ENCODE measurements around the gene FAM163B. TPM values are rescaled to one million over a fixed set of nuclear protein-coding genes. Genes with fewer than 3 reads are reported as not detected.

Gene FAM163B
- total RNA-seq, 1 experiment from 2014 or later, result not detected

GRCh38 chr9:133616643-133617405 is 7.6 kb upstream of the FAM163B start:
- TF ChIP-seq, protein P1, sequence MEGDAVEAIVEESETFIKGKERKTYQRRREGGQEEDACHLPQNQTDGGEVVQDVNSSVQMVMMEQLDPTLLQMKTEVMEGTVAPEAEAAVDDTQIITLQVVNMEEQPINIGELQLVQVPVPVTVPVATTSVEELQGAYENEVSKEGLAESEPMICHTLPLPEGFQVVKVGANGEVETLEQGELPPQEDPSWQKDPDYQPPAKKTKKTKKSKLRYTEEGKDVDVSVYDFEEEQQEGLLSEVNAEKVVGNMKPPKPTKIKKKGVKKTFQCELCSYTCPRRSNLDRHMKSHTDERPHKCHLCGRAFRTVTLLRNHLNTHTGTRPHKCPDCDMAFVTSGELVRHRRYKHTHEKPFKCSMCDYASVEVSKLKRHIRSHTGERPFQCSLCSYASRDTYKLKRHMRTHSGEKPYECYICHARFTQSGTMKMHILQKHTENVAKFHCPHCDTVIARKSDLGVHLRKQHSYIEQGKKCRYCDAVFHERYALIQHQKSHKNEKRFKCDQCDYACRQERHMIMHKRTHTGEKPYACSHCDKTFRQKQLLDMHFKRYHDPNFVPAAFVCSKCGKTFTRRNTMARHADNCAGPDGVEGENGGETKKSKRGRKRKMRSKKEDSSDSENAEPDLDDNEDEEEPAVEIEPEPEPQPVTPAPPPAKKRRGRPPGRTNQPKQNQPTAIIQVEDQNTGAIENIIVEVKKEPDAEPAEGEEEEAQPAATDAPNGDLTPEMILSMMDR (IDR thresholded peaks at IDR 0.05; ENCODE audit: unreplicated experiment), result no peak
- Mint-ChIP-seq H3K27ac (ENCODE audit: unreplicated experiment) (no peak overlapping the region), H3K4me1 (ENCODE audit: low read depth, unreplicated experiment) (no peaks in the 10 kb centered on the region), H3K9me3 (ENCODE audit: low read depth, unreplicated experiment) (no peaks in the 10 kb centered on the region), H3K4me3 (ENCODE audit: low read depth, unreplicated experiment) (no peak overlapping the region), H3K36me3 (ENCODE audit: insufficient read depth, unreplicated experiment) (no peaks in the 10 kb centered on the region), H3K27me3 (ENCODE audit: unreplicated experiment) (peaks cover 97% of the 10 kb centered on the region)
- no TSS peak for BruUV-seq (replicated peaks)
- CTCF ChIA-PET, result no interaction called here
- DNase-seq, result no peak
- intact Hi-C loops (cut with micrococcal nuclease; ENCODE audit: unreplicated experiment), result no loop called here

- BruUV-seq (replicated peaks), result no TSS peak
- intact Hi-C loops (cut with micrococcal nuclease; ENCODE audit: unreplicated experiment), result no loop called here
Measured at GRCh38 chr9:133615606-133616188, 6.5 kb upstream of the FAM163B start.

DNA sequence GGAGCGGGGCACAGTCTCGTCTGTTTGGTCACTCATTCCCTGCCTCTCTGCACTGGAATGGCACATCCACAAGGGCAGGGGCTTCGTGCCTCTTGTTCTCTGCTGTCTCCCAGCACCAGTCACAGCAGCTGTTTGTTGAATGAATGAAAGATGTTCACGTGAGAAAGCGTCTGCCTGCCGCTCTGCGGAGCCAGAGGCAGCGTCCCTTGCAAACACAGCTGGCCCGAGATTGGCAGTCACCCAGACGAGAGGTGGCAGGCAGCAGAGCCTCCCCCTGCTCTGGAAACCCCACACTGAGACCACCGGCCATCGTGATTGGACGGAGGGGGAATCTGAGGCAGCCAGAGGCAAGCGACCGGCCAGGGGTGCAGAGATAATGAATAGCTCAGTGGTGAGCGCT is 6.0 kb upstream of the FAM163B start:
- peaks cover 100% of the 10 kb centered on the region for H3K27me3 Mint-ChIP-seq (ENCODE audit: unreplicated experiment)
- H3K36me3 Mint-ChIP-seq (ENCODE audit: insufficient read depth, unreplicated experiment), result no peaks in the 10 kb centered on the region
- H3K27ac Mint-ChIP-seq (ENCODE audit: unreplicated experiment), result no peak overlapping the region
- no peak for DNase-seq
- TF ChIP-seq, protein P1 (IDR thresholded peaks at IDR 0.05; ENCODE audit: unreplicated experiment), result no peak
- no peaks in the 10 kb centered on the region for H3K9me3 Mint-ChIP-seq (ENCODE audit: low read depth, unreplicated experiment)
- intact Hi-C loops (cut with micrococcal nuclease; ENCODE audit: unreplicated experiment), result no loop called here
- H3K4me1 Mint-ChIP-seq (ENCODE audit: low read depth, unreplicated experiment), result no peaks in the 10 kb centered on the region
- CTCF ChIA-PET, result no interaction called here
- BruUV-seq (replicated peaks), result no TSS peak
- H3K4me3 Mint-ChIP-seq (ENCODE audit: low read depth, unreplicated experiment), result no peak overlapping the region

More at GRCh38 chr9:133615606-133616188, 6.5 kb upstream of the FAM163B start:
- Mint-ChIP-seq H3K4me1 (ENCODE audit: low read depth, unreplicated experiment) (no peaks in the 10 kb centered on the region), H3K9me3 (ENCODE audit: low read depth, unreplicated experiment) (no peaks in the 10 kb centered on the region), H3K4me3 (ENCODE audit: low read depth, unreplicated experiment) (no peak overlapping the region), H3K27me3 (ENCODE audit: unreplicated experiment) (peaks cover 100% of the 10 kb centered on the region), H3K36me3 (ENCODE audit: insufficient read depth, unreplicated experiment) (no peaks in the 10 kb centered on the region), H3K27ac (ENCODE audit: unreplicated experiment) (no peak overlapping the region)
- TF ChIP-seq, protein P1 (IDR thresholded peaks at IDR 0.05; ENCODE audit: unreplicated experiment), result no peak
- no peak for DNase-seq
- CTCF ChIA-PET, result no interaction called here

DNA sequence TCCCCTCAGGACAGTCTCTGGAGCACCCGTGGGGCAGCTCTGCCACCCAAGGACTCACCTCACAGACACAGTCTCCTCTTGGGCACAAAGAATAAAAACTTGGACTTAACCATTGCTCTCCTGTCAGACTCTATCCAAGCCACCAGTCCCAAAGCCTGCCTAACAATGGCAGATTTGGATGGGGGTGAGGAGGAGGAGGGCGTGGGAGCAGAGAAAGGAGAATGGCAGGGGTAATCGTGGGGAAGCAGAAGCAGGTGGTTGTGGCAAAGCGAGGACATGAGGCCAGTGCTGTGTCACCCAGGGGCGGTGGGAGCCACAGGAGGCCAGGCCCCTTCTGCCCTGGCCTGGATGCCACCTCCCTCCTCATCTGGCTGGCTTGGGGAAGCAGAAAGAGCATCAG is 5.5 kb upstream of the FAM163B start:
- Mint-ChIP-seq H3K9me3 (ENCODE audit: low read depth, unreplicated experiment) (no peaks in the 10 kb centered on the region), H3K4me3 (ENCODE audit: low read depth, unreplicated experiment) (no peak overlapping the region), H3K27me3 (ENCODE audit: unreplicated experiment) (peaks cover 95% of the 10 kb centered on the region), H3K36me3 (ENCODE audit: insufficient read depth, unreplicated experiment) (no peaks in the 10 kb centered on the region), H3K4me1 (ENCODE audit: low read depth, unreplicated experiment) (no peaks in the 10 kb centered on the region), H3K27ac (ENCODE audit: unreplicated experiment) (no peak overlapping the region)
- BruUV-seq (replicated peaks), result no TSS peak
- CTCF ChIA-PET, result no interaction called here
- TF ChIP-seq, protein P1 (IDR thresholded peaks at IDR 0.05; ENCODE audit: unreplicated experiment), result no peak
- no peak for DNase-seq
- intact Hi-C loops (cut with micrococcal nuclease; ENCODE audit: unreplicated experiment), result no loop called here

All from Calu3 (cell line).